HCT116 (cell line): ENCODE measurements around the gene KCMF1.

Experiments
- CTCF ChIP-seq, 3 experiments: fragments of 200-600 bp in 1 of 3; sonication (generic) in 1 of 3; IDR thresholded peaks in 2 of 3; conservative IDR thresholded peaks in 1 of 3; 2 replicates each; pipeline ENCODE4 v1.5.1; 2012 to 2017; ENCODE audit warnings: low read depth in 2 of 3, low read length in 2 of 3, antibody characterized with exemption in 1 of 3, borderline replicate concordance in 1 of 3, control low read depth in 1 of 3, mild to moderate bottlenecking in 1 of 3, mixed read lengths in 1 of 3, mixed run types in 1 of 3, moderate library complexity in 1 of 3; ENCODE audit not compliant: insufficient read depth in 1 of 3
- EZH2 ChIP-seq: fragments of 200-600 bp; sonication (generic); IDR thresholded peaks from 2 replicates; pipeline ENCODE4 v1.6.1; 2017; ENCODE audit warnings: antibody characterized with exemption, mixed run types
- EZH2phosphoT487 ChIP-seq: fragments of 200-600 bp; IDR thresholded peaks from 2 replicates; pipeline ENCODE4 v1.6.1; 2018; ENCODE audit warnings: antibody characterized with exemption, borderline replicate concordance
- JUND ChIP-seq: IDR thresholded peaks from 2 replicates; pipeline ENCODE4 v1.6.1; 2012
- MAX ChIP-seq: IDR thresholded peaks from 2 replicates; pipeline ENCODE4 v1.6.1; 2012
- POLR2A ChIP-seq: IDR thresholded peaks from 2 replicates; pipeline ENCODE4 v1.7.0; 2011; ENCODE audit warnings: borderline replicate concordance; ENCODE audit not compliant: insufficient read depth, insufficient read length; ENCODE audit errors: extremely low read depth
- POLR2AphosphoS5 ChIP-seq: IDR thresholded peaks from 2 replicates; pipeline ENCODE4 v1.6.1; 2011; ENCODE audit warnings: mild to moderate bottlenecking, low read depth, low read length, moderate library complexity
- RAD21 ChIP-seq: IDR thresholded peaks from 2 replicates; pipeline ENCODE4 v1.6.1; 2012; ENCODE audit warnings: low read depth, mild to moderate bottlenecking
- REST ChIP-seq: IDR thresholded peaks from 2 replicates; pipeline ENCODE4 v1.6.1; 2012; ENCODE audit warnings: low read depth

- TF ChIP-seq CTCF (IDR thresholded peaks at IDR 0.05 in 2 of 3, conservative IDR thresholded peaks at IDR 0.05 in 1 of 3; ENCODE audit: borderline replicate concordance in 1 of 3, insufficient read depth in 1 of 3, low read depth in 2 of 3, low read length in 2 of 3) (peak; percentile 29 to 48 (median 34); a peak in 4 of 6 replicates), EZH2 (no peak), REST (no peak), EZH2phosphoT487 (no peak), POLR2A (no peak), POLR2AphosphoS5 (no peak), MAX (no peak), RAD21 (peak; percentile 23; the same call in 1 of the 2 replicates), JUND (no peak)
These were observed 46.6 kb downstream of the KCMF1 start for GRCh38 chr2:85017411-85018048.
